Measurements from ENCODE around the gene KBTBD12.

GRCh38 chr3:127998596-127998995 lies 83.6 kb downstream of the KBTBD12 start:
- TF ChIP-seq BHLHE40 (IDR thresholded peaks at IDR 0.05; ENCODE audit: borderline replicate concordance): no peak
- TF ChIP-seq FOXM1 (IDR thresholded peaks at IDR 0.05; ENCODE audit: borderline replicate concordance): no peak
- no peak for TF ChIP-seq L3MBTL2 (conservative IDR thresholded peaks at IDR 0.05)
- TF ChIP-seq SP1 (IDR thresholded peaks at IDR 0.05): no peak
- TF ChIP-seq CTBP1 (IDR thresholded peaks at IDR 0.05; ENCODE audit: borderline replicate concordance): no peak
- TF ChIP-seq TARDBP (IDR thresholded peaks at IDR 0.05): no peak
- no peak for TF ChIP-seq FOXA1 (IDR thresholded peaks at IDR 0.05)
- TF ChIP-seq NFRKB (IDR thresholded peaks at IDR 0.05): no peak
- TF ChIP-seq ZNF384 (IDR thresholded peaks at IDR 0.05): no peak
- TF ChIP-seq FOXK2 (IDR thresholded peaks at IDR 0.05): no peak
- TF ChIP-seq HDGF (IDR thresholded peaks at IDR 0.05; ENCODE audit: borderline replicate concordance): no peak
- no peak for TF ChIP-seq ARNT (IDR thresholded peaks at IDR 0.05)
- no peak for TF ChIP-seq SUZ12 (IDR thresholded peaks at IDR 0.05)
- no peak for TF ChIP-seq ELF4 (IDR thresholded peaks at IDR 0.05)
